ENCODE results near the gene AGAP1. TPM values are rescaled to one million over a fixed set of nuclear protein-coding genes. Genes with fewer than 3 reads are reported as not detected.

Gene AGAP1
- total RNA-seq, 1 donor: 18.5 TPM

DNA sequence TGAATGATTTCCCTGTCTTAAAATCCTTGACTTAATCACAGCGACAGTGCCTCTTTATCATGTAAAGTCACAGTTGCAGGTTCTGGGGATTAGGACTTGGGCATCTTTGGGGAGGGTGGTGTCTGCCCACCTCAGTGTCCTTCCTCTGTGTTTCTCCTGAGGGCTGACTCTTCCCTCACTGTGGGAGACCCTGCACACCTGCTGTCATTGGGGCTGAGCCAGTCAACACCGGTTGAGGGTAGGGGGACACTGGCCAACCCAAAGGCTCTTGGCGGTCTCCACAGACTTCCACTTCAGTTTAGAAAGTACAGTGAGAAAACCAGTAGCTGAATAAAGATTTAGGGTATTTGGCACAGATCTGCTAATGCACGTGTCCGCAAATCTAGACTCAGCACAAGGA lies 36.9 kb downstream of the AGAP1 start:
- Histone ChIP-seq H3K36me3 (ENCODE audit: insufficient read depth, low read length) (no peaks in the 10 kb centered on the region), H4K20me1 (ENCODE audit: insufficient read depth, low read length) (peaks cover 48% of the 10 kb centered on the region), H3K4me3 (ENCODE audit: insufficient read depth, low read length) (no peak overlapping the region), H3K9me3 (ENCODE audit: low read depth, low read length) (no peaks in the 10 kb centered on the region), H3K27me3 (ENCODE audit: insufficient read depth, low read length) (no peaks in the 10 kb centered on the region), H3K4me2 (ENCODE audit: insufficient read depth, low read length) (no peak overlapping the region), H2AFZ (ENCODE audit: low read length) (no peak overlapping the region), H3K27ac (ENCODE audit: low read depth, low read length) (no peak overlapping the region), H3K79me2 (ENCODE audit: insufficient read depth, low read length) (peaks cover 87% of the 10 kb centered on the region), H3K4me1 (ENCODE audit: insufficient read depth, low read length) (no peaks in the 10 kb centered on the region)
- DNase-seq (ENCODE audit: insufficient read length, low spot score, missing footprints): no peak
- TF ChIP-seq, protein P1, sequence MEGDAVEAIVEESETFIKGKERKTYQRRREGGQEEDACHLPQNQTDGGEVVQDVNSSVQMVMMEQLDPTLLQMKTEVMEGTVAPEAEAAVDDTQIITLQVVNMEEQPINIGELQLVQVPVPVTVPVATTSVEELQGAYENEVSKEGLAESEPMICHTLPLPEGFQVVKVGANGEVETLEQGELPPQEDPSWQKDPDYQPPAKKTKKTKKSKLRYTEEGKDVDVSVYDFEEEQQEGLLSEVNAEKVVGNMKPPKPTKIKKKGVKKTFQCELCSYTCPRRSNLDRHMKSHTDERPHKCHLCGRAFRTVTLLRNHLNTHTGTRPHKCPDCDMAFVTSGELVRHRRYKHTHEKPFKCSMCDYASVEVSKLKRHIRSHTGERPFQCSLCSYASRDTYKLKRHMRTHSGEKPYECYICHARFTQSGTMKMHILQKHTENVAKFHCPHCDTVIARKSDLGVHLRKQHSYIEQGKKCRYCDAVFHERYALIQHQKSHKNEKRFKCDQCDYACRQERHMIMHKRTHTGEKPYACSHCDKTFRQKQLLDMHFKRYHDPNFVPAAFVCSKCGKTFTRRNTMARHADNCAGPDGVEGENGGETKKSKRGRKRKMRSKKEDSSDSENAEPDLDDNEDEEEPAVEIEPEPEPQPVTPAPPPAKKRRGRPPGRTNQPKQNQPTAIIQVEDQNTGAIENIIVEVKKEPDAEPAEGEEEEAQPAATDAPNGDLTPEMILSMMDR (IDR thresholded peaks at IDR 0.05; ENCODE audit: extremely low read depth, low read depth, low read length): no peak

DNA sequence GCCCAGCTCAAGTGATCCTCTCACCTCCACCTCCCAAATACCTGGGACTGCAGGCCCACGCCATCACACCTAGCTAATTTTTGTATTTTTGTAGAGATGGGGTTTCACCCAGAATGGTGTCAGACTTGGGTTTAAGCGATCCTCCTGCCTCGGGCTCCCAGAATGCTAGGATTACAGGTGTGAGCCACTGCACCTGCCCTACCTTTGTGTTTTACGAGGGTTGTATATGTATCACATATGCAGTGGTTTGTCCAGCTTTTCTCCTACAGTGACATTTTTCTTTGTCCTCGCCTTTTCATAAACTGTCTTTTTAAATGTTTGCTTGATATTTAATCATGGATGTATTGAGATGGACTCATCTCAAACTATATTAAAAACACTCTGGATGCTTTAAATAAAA lies 38.5 kb downstream of the AGAP1 start:
- no peak for DNase-seq (ENCODE audit: insufficient read length, low spot score, missing footprints)
- Histone ChIP-seq H3K4me1 (ENCODE audit: insufficient read depth, low read length) (no peaks in the 10 kb centered on the region), H3K27ac (ENCODE audit: low read depth, low read length) (no peak overlapping the region), H3K4me3 (ENCODE audit: insufficient read depth, low read length) (no peak overlapping the region), H3K4me2 (ENCODE audit: insufficient read depth, low read length) (no peak overlapping the region), H3K36me3 (ENCODE audit: insufficient read depth, low read length) (no peaks in the 10 kb centered on the region), H4K20me1 (ENCODE audit: insufficient read depth, low read length) (peaks cover 49% of the 10 kb centered on the region), H3K79me2 (ENCODE audit: insufficient read depth, low read length) (peaks cover 89% of the 10 kb centered on the region), H3K9me3 (ENCODE audit: low read depth, low read length) (no peaks in the 10 kb centered on the region), H3K27me3 (ENCODE audit: insufficient read depth, low read length) (no peaks in the 10 kb centered on the region), H2AFZ (ENCODE audit: low read length) (no peak overlapping the region)
- TF ChIP-seq, protein P1 (IDR thresholded peaks at IDR 0.05; ENCODE audit: extremely low read depth, low read depth, low read length): no peak

DNA sequence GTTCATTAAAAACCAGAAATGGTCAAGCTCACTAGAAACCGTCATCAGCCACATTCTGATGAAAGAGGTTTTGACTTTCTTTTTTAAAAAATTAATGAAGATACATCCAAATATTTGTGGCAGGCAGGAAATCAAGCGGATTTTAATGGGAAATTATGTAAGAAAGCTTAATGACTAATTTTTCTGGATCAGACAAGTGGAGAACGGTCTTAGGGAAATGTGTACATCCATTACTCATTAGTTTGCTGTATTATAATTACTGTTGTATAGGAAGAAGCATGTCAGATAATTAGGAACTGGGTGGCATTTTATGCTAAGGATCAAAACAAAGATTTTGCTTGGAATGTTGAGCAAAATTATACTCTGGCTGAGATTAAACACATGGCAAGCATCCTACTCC lies 39.4 kb downstream of the AGAP1 start:
- Histone ChIP-seq H2AFZ (ENCODE audit: low read length) (no peak overlapping the region), H3K79me2 (ENCODE audit: insufficient read depth, low read length) (peaks cover 90% of the 10 kb centered on the region), H3K4me2 (ENCODE audit: insufficient read depth, low read length) (no peak overlapping the region), H3K27ac (ENCODE audit: low read depth, low read length) (no peak overlapping the region), H3K36me3 (ENCODE audit: insufficient read depth, low read length) (no peaks in the 10 kb centered on the region), H3K4me1 (ENCODE audit: insufficient read depth, low read length) (no peaks in the 10 kb centered on the region), H4K20me1 (ENCODE audit: insufficient read depth, low read length) (peaks cover 51% of the 10 kb centered on the region), H3K27me3 (ENCODE audit: insufficient read depth, low read length) (no peaks in the 10 kb centered on the region), H3K4me3 (ENCODE audit: insufficient read depth, low read length) (no peak overlapping the region), H3K9me3 (ENCODE audit: low read depth, low read length) (no peaks in the 10 kb centered on the region)
- TF ChIP-seq, protein P1 (IDR thresholded peaks at IDR 0.05; ENCODE audit: extremely low read depth, low read depth, low read length): no peak
- DNase-seq (ENCODE audit: insufficient read length, low spot score, missing footprints): peak; percentile 29

DNA sequence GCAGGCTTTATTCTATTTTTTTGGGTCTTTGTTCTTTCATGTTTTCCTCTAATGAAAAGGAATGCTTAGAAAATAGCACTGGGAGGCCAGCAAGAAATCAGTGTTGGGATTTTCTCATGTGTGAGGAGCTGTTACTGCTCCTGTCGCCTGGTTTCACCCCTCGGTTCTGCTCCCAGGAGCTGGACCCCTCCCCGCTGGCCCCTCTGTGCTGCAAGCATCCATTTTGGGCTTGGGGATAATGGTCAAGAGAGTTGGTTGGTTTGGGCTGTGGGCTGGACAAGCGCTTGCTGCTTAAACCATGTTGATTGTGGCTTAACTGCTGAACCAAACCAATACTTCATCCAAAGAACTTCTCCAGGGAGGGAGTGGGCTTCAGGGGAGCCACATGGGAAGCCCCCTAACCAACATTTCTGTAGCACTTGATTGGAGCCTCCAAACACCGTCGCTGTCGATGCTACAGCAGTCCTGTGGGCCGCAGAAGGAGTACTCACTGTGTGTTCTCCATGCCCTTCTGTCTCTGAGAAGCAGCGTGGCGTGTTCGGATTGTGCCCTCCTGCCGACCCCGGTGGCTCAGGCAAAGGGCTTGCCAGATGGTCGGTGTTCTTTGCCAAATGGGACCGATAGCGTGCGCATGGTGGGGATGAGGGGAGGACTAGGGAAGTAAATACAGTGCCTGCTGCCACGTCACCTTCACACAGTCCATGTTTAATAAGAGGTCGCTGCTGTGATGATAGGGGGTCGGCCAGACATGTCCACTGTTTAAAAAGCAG lies 40.0 kb downstream of the AGAP1 start:
- H3K4me3 ChIP-seq (ENCODE audit: insufficient read depth, low read length): no peak overlapping the region
- TF ChIP-seq, protein P1 (IDR thresholded peaks at IDR 0.05; ENCODE audit: extremely low read depth, low read depth, low read length): no peak
- H3K79me2 ChIP-seq (ENCODE audit: insufficient read depth, low read length): peaks cover 90% of the 10 kb centered on the region
- H4K20me1 ChIP-seq (ENCODE audit: insufficient read depth, low read length): peaks cover 51% of the 10 kb centered on the region
- no peak overlapping the region for H3K4me2 ChIP-seq (ENCODE audit: insufficient read depth, low read length)
- no peak overlapping the region for H3K27ac ChIP-seq (ENCODE audit: low read depth, low read length)
- no peaks in the 10 kb centered on the region for H3K4me1 ChIP-seq (ENCODE audit: insufficient read depth, low read length)
- H3K27me3 ChIP-seq (ENCODE audit: insufficient read depth, low read length): no peaks in the 10 kb centered on the region
- H3K9me3 ChIP-seq (ENCODE audit: low read depth, low read length): no peaks in the 10 kb centered on the region
- no peak overlapping the region for H2AFZ ChIP-seq (ENCODE audit: low read length)
- peak; percentile 43 for DNase-seq (ENCODE audit: insufficient read length, low spot score, missing footprints)
- no peaks in the 10 kb centered on the region for H3K36me3 ChIP-seq (ENCODE audit: insufficient read depth, low read length)
